Hepatocyte (in vitro differentiated cells): ENCODE results near the gene ZFYVE28. TPM values are rescaled to one million over a fixed set of nuclear protein-coding genes. Genes with fewer than 3 reads are reported as not detected.
A peak's percentile ranks its signal among the peaks of the same experiment; 100 is the strongest.

Experiments used
- DNase-seq: peaks from one replicate; pipeline ENCODE4 v3.0.0-alpha.2; 2016; ENCODE audit warnings: low spot score
- H2AFZ ChIP-seq: fragments of 200-600 bp; sonication (generic); 2 replicates; pipeline ENCODE4 v1.6.0; 2016; ENCODE audit warnings: antibody characterized with exemption, mild to moderate bottlenecking
- H3K27ac ChIP-seq: fragments of 200-600 bp; sonication (generic); 2 replicates; pipeline ENCODE4 v1.5.1; 2016; ENCODE audit warnings: mild to moderate bottlenecking
- H3K27me3 ChIP-seq: fragments of 200-600 bp; sonication (generic); 2 replicates; pipeline ENCODE4 v1.6.1; 2016
- H3K36me3 ChIP-seq: fragments of 200-600 bp; sonication (generic); replicated peaks from 2 replicates; pipeline ENCODE4 v1.5.1; 2016; ENCODE audit warnings: low read depth; ENCODE audit not compliant: insufficient read depth
- H3K4me1 ChIP-seq: fragments of 200-600 bp; sonication (generic); 2 replicates; pipeline ENCODE4 v1.5.1; 2016; ENCODE audit warnings: mild to moderate bottlenecking, moderate library complexity; ENCODE audit not compliant: insufficient read depth
- H3K4me2 ChIP-seq: fragments of 200-600 bp; sonication (generic); 2 replicates; pipeline ENCODE4 v1.6.0; 2016
- H3K4me3 ChIP-seq: fragments of 200-600 bp; sonication (generic); 2 replicates; pipeline ENCODE4 v1.5.1; 2016; ENCODE audit warnings: mild to moderate bottlenecking
- H3K79me2 ChIP-seq: fragments of 200-600 bp; sonication (generic); 2 replicates; pipeline ENCODE4 v1.6.0; 2017; ENCODE audit warnings: mild to moderate bottlenecking
- H3K9me2 ChIP-seq: fragments of 200-600 bp; sonication (generic); replicated peaks from 2 replicates; pipeline ENCODE4 v1.6.0; 2017; ENCODE audit warnings: mild to moderate bottlenecking; ENCODE audit not compliant: insufficient read depth
- H3K9me3 ChIP-seq: fragments of 200-600 bp; sonication (generic); 2 replicates; pipeline ENCODE4 v1.5.1; 2016; ENCODE audit warnings: low read depth, mild to moderate bottlenecking
- H4K20me1 ChIP-seq: fragments of 200-600 bp; sonication (generic); 2 replicates; pipeline ENCODE4 v1.6.0; 2016; ENCODE audit warnings: mild to moderate bottlenecking; ENCODE audit not compliant: insufficient read depth, poor library complexity, severe bottlenecking
- CTCF ChIP-seq: fragments of 200-600 bp; sonication (generic); IDR thresholded peaks from 2 replicates; pipeline ENCODE4 v1.5.1; 2016; ENCODE audit warnings: antibody characterized with exemption, mild to moderate bottlenecking; ENCODE audit not compliant: poor library complexity
- EZH2 ChIP-seq: fragments of 200-600 bp; sonication (generic); IDR thresholded peaks from 2 replicates; pipeline ENCODE4 v1.6.1; 2016; ENCODE audit warnings: antibody characterized with exemption, mild to moderate bottlenecking, borderline replicate concordance
- EZH2phosphoT487 ChIP-seq: fragments of 200-600 bp; sonication (generic); IDR thresholded peaks from one replicate; pipeline ENCODE4 v1.6.1; 2018; ENCODE audit warnings: antibody characterized with exemption, mild to moderate bottlenecking, low read depth, moderate library complexity; ENCODE audit not compliant: unreplicated experiment, severe bottlenecking
- WGBS: methylation state at CpG from one replicate; pipeline ENCODE4 v1.1.6; 2016; ENCODE audit warnings: low lambda C conversion rate; ENCODE audit errors: missing lambda C conversion rate; 5-methylcytosine and 5-hydroxymethylcytosine counted together
- polyA plus RNA-seq: library from polyadenylated mRNA; unstranded; fragments of >200 nt; fragmentation: Nextera tagmentation; extraction: Ambion mirVana; gene quantifications from 2 replicates; pipeline ENCODE4 v1.2.1, GENCODE V29; 2016
- total RNA-seq: library from RNA; depleted of rRNA; stranded (reverse); fragments of >200 nt; gene quantifications from 2 replicates; pipeline ENCODE4 v1.2.3, GENCODE V29; 2014

The ZFYVE28 gene
- total and polyA plus RNA-seq, 2 experiments from 2014 or later: 2.2 to 3.4 TPM

- H3K27me3 ChIP-seq: no peaks in the 10 kb centered on the region
- H3K27ac ChIP-seq: no peak overlapping the region
- H4K20me1 ChIP-seq: no peaks in the 10 kb centered on the region
- no peaks in the 10 kb centered on the region for H3K79me2 ChIP-seq
- TF ChIP-seq EZH2 (no peak), EZH2phosphoT487 (no peak), CTCF (no peak)
- DNase-seq: peak; percentile 3
- H3K9me3 ChIP-seq: peaks cover 1% of the 10 kb centered on the region
- no peak overlapping the region for H3K4me2 ChIP-seq
- no peak overlapping the region for H3K4me3 ChIP-seq
- H3K36me3 ChIP-seq: no peaks in the 10 kb centered on the region
- no peaks in the 10 kb centered on the region for H3K4me1 ChIP-seq
- H2AFZ ChIP-seq: no peak overlapping the region
- H3K9me2 ChIP-seq: no peaks in the 10 kb centered on the region
- WGBS: 94% methylated on average over 5 of the region's 6 CpGs
Measured at GRCh38 chr4:2332976-2333319, 85.5 kb downstream of the ZFYVE28 start.

- Histone ChIP-seq H3K4me1 (no peaks in the 10 kb centered on the region), H3K4me2 (no peak overlapping the region), H4K20me1 (no peaks in the 10 kb centered on the region), H2AFZ (no peak overlapping the region), H3K27ac (no peak overlapping the region), H3K36me3 (no peaks in the 10 kb centered on the region), H3K9me2 (no peaks in the 10 kb centered on the region), H3K27me3 (no peaks in the 10 kb centered on the region), H3K9me3 (peaks cover 7% of the 10 kb centered on the region), H3K79me2 (no peaks in the 10 kb centered on the region), H3K4me3 (no peak overlapping the region)
- TF ChIP-seq EZH2phosphoT487 (no peak), EZH2 (no peak), CTCF (no peak)
- DNase-seq: no peak
- WGBS: 90% methylated on average over 21 of the region's 21 CpGs
Measured at GRCh38 chr4:2332201-2332975, 86.1 kb downstream of the ZFYVE28 start.

GRCh38 chr4:2331519-2332200, 86.8 kb downstream of the ZFYVE28 start:
- no peak for DNase-seq
- TF ChIP-seq EZH2phosphoT487 (no peak), CTCF (no peak), EZH2 (no peak)
- Histone ChIP-seq H3K4me2 (no peak overlapping the region), H3K36me3 (no peaks in the 10 kb centered on the region), H3K9me3 (peaks cover 8% of the 10 kb centered on the region), H3K4me1 (no peaks in the 10 kb centered on the region), H4K20me1 (no peaks in the 10 kb centered on the region), H3K27ac (no peak overlapping the region), H3K79me2 (no peaks in the 10 kb centered on the region), H3K9me2 (no peaks in the 10 kb centered on the region), H3K4me3 (no peak overlapping the region), H2AFZ (no peak overlapping the region), H3K27me3 (no peaks in the 10 kb centered on the region)
- WGBS: 90% methylated on average over 13 of the region's 13 CpGs
